T-helper 1 cell (primary cell): ENCODE results near the gene CTSE.

Experiments
- DNase-seq, 5 donors: peaks; one replicate each; pipeline ENCODE4 v3.0.0-alpha.2; 2012 to 2020

The CTSE gene

GRCh38 chr1:205969229-205969628, 54.5 kb downstream of the CTSE start:
- DNase-seq, result no peak

- no peak for DNase-seq
Measured at GRCh38 chr1:205967554-205968335, 56.0 kb downstream of the CTSE start.

- no peak for DNase-seq
Measured at GRCh38 chr1:205965036-205965884, 58.4 kb downstream of the CTSE start.

- DNase-seq, result no peak
Measured at GRCh38 chr1:205963352-205964155, 60.1 kb downstream of the CTSE start.

GRCh38 chr1:205962821-205963221, 60.9 kb downstream of the CTSE start:
- no peak for DNase-seq

GRCh38 chr1:205961991-205962820, 61.5 kb downstream of the CTSE start:
- no peak for DNase-seq

- DNase-seq, result peak in 1 of 5 donors; percentile 35
Measured at GRCh38 chr1:205961405-205961804, 62.3 kb downstream of the CTSE start.

GRCh38 chr1:205959789-205960188, 63.9 kb downstream of the CTSE start:
- no peak for DNase-seq
